Activated CD8-positive, alpha-beta memory T cell treated with anti-CD3 and anti-CD28 coated beads, Interleukin-2, amount 50 U/mL, for 1 hour (primary cell): Measurements from ENCODE around the gene NKD2.

ENCODE experiments used
- DNase-seq: peaks from one replicate; pipeline ENCODE4 v3.0.0-alpha.2; 2020; ENCODE audit errors: extremely low read depth

The NKD2 gene

DNA sequence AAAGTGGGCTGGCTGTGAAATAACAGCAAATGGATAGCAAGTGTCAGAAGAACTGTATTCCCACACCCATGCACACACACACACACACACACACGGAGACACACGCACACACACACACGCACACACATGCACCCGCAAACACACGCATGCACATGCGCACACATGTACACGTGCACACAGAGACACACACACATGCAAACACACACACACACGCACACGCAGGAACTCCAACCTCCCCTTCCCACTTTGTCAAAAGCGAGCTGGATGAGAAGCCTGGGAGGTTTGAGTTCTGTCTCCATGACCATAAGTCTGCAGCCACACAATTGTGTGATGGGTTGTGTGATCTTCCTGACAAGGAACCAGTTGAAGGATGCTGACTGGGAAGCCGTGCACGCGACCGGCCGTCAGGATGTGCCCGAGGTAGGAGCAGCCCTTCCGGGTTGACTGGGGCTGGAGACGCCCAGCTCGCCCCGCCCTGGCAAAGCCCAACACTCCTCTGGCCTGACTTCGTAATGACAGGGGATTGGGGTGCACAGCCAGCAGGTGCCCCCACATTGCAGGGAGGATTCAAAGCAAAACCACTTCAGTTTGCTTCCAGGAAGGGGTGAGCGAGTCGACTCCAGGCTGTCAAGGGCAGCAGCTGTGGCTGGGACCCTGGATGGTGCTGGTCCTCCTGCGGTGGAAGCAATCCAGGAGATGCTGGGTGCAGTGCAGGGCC, 29.3 kb upstream of the NKD2 start:
- no peak for DNase-seq

DNA sequence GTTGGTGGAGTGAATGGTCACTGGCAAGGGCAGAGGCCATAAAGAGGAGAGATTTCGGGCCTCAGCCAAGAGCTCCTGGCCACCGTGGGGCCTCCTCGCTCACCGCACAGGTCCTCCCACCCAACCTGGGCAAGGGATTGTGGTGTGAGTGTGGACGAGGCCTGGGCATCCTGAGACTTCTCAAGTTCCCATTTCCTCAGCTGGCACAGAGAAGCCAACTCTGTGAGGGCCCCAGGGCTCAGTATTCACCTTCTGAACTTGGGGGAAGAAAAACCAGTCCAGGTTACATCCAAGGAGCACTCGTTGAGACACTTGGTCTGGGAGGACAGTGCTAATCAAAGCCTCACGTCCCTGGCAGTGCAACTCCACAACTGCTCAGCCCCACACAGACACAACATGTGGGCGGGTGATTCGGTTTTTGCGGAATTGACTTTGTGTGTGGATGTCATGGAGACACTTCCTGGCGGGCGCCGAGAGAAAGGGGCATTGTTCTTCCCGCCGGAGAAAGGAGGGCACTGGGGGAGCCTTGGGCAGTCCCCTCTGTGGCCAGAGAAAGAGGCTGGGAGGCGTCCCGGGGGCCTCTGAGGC, 28.5 kb upstream of the NKD2 start:
- DNase-seq: no peak

DNA sequence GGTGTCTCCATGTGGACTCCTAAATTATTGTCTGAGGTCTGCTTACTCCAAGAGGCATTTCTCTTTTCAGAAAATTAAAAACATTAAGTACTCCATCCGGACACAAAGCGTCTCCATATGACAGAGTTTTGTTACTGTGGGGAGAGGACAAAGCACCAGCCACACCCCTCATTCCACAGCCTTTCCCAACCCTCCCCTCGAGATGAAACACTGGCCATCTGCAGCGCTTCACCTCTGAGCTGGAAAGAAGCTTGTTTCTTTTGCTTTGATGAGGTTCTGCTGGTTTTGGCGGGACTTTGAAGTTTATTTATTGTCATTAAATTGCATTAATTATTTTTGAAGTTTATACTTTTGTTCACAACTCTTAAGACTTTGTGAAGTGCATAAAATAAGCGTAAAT, 27.6 kb upstream of the NKD2 start:
- no peak for DNase-seq

DNA sequence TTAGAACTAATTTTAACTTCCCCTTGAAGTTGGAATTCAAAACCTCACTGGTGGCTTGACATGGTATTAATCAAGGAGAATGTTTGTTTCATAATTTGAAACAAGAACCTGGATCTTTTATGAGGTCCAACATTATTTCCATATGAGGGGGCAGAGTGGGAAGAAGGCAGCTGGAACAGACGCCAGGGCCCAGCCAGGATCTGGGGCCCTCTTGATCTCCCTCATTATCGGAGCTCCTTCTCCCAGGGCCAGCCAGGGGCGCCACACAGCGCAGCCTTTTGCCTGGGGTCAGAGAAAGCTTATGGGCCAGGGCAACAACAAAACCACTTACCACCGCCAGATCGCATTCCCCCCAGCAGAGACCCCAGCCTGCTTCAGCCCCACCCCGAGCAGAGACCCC, 27.1 kb upstream of the NKD2 start:
- DNase-seq: no peak

DNA sequence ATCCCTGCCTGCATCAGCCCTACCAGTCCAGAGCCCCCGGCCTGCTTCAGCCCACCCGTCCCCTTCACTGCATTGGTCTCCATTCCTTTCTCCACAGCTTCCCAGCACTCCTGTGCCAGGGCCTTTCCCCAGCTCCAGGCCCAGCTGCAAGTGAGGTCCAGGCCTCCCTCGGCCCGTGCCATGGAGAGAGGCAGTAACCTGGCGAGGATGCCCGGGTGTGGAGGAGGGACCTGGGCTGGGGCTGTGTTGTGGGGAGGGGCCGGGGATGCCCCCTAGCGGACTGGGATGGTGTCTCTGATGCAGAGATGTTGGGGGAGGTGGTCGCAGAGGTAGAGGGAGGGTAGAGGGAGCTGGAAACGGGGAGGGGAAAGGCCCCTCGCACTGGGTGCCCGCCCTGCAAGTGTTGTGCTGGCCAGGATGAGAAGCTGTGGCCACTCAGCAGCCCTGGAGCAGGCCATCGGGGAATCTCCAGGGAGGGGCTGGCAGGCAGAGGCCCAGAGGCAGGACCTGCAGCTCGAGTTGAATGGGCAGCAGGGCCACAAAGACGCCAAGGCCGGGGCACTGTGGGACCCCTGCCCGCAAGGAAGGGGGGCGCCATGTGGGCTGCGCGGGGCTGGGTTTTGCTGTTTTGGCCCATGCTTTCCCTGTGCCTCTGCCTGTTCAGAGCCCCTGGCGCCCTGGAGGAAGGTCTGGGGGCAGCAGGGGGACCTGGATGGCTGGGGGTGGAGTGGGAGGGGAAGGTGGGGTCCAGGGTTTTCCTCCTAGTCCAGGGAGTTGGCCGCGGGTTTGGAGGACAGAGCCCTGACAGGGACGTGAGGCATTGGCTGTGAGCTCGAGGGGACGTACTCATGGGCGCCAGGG, 26.0 kb upstream of the NKD2 start:
- DNase-seq: no peak

DNA sequence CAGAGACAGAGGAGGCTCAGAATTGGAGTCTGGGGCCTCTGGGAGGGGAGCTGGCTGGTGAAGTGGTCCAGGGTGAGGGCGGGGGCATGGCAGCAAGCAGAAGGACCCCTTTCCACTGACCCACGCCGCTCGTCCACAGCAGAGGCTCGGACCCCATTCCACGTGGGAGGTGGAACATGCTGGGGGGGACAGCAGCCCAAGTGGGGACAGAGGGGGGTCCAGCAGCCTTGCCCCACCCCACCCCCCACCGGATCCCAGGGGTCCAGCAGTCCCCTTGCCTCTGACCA, 25.4 kb upstream of the NKD2 start:
- no peak for DNase-seq

DNA sequence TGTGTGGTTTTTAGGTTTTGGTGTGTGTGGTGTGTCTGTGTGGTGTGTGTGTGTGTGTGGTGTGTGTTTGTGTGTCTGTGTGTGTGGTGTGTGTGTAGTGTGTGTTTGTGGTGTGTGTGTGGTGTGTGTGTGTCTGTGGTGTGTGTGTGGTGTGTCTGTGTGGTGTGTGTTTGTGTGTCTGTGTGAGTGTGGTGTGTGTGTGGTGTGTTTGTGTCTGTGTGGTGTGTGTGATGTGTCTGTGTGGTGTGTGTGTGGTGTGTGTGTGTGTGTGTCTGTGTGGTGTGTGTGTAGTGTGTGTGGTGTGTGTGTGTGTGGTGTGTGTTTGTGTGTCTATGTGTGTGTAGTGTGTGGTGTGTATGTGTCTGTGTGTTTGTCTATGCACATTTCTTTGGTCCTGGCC, 25.0 kb upstream of the NKD2 start:
- DNase-seq: no peak

DNA sequence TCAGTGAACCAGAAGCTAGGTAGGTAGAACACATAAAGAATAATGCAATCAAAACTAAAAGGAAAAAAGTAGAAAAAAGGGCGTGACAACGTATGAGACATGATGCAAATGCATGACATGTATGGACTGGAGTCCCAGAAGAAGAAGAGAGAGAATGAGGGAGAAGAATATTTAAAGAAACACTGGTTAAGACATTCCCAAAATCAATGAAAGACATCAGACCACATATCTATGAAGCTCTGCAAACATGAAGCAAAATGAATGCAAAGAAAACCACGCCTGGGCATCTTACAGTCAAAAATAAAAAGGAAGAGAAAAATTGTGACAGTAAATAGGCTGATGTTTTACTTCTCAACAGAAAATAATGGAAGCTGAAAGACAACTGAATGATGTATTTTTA, 23.8 kb upstream of the NKD2 start:
- no peak for DNase-seq

DNA sequence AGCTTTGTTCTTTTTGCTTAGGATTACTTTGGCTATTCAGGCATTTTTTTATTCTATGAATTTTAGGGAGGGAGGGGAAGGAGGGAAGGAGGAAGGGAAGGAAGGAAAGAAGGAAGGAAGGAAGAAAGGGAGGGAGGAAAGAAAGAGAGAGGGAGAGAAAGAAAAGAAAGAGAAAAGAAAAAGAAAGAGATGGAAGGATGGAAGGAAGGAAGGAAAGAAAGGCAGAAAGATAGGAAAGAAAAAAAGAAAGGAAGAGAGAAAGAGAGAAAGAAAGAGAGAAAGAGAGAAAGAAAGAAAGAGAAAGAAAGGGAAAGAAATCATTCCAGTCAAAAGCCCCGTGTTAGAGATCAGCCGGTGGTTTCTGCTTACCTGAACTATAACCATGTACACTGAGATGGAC, 20.8 kb upstream of the NKD2 start:
- no peak for DNase-seq

DNA sequence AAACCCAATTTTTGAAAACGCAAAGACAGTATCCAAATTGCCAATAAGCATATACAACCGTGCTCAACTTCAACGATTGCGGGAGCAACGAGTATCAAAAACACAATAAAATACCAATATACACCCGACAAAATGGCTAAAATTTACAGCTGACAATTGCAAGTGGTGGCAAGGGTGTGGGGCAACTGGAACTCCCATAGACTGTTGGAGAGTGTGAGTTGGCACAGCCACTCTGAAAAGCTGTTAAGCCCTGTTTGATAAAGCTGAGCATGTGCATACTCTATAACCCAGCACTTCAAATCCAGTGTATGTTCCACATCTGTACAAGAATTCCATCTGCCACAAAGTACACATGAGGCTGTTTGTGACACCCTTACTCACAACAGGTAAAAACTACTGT, 20.3 kb upstream of the NKD2 start:
- no peak for DNase-seq

DNA sequence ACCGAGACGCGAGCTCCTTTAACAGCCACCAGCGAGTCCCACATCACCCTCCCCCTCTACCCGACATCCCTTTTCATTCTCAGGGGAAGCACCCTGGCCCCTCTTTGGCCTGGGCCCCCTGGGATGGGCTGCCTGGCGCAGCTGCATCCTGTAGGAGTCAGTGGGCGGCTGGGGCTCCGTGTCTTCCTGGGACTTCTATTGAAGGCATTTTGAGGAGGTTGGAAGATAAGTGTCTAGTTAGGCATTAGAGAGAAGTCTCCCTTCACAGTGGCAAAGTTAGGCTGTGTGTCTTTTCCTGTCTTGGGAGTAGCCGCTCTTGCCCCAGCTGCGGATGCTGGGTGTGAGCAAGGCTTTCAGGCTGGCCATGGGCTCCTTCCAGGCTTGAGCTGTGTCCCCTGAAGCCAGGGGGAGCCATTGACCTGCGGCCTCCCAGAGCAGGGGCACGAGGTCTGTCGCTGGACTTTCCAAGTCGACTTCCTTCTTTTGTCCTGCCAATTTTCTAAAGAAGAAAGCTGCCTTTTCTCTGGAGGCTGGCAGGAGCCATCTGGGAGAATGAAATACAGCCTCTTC, 18.6 kb upstream of the NKD2 start:
- DNase-seq: no peak

DNA sequence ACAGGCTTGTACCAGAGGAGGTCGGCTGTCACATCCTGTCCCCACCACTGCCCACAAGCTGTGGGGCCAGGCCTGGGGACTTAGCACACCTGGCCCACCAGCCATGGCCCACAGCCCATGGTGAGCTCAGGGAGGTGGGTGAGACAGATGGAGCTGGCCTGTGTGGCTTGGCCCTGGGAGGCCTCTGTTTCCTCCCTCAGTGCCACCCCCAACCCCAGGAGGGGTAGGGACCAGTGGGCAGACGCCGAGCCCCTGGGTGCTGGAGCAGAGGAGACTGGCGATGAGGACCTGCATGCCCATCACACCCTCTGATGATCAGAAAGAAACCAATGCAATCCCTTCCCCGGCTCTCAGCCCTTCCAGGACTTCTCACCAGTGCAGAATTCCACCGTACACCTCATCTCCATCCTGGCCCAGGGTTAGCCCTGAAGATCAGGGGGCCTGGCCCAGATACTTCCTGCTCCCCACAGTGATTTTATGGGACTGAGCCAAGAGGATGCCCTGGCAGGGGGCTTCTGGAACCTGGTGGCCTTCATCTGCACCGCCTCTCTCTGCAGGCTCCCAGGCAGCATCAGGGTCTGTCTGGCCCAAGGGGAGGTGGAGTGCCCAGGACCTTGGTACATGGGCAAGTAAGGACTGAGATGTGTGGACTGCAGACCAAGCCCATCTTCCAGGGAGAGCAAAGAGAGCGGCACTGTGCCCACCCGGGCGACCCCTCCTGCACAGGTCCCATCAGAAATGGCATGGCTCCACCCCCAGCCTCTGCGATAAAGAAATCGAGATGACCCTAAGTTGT, 16.9 kb upstream of the NKD2 start:
- DNase-seq: no peak

DNA sequence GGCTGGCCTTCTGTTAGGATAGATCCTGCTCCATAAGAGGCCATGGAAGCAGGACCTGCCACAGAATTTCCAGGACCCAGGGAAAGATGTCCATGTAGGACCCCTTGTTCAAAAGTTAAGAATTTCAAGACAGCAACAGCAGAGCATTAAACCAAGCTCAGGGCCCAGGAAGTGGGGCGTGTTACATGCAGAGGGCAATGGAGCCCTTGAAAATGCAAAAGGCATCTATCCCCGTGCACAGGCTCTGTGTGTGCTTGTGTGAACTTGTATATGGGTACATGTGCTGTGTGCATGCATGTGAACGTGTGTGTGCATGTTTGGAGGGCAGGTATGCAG, 14.4 kb upstream of the NKD2 start:
- DNase-seq: no peak

DNA sequence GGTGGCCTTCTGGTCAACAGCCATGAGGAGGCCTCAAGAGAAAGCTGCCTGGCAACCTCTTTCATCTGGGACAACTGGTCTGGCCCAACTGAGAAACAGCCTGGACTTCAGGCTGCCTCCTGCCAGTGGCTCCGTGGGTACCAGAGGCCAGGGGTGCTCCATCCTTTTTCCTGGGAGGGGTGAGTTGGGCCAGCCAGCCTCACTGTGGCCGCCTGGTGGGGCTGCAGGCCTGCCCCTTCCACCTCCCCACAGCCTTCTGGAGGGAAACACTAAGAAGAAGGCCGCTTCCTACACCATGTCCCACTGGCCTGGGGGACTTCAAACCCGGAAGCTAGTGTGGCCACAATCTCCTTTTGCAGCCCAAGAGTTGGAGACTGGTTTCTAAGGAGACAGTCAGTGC, 13.8 kb upstream of the NKD2 start:
- DNase-seq: no peak

DNA sequence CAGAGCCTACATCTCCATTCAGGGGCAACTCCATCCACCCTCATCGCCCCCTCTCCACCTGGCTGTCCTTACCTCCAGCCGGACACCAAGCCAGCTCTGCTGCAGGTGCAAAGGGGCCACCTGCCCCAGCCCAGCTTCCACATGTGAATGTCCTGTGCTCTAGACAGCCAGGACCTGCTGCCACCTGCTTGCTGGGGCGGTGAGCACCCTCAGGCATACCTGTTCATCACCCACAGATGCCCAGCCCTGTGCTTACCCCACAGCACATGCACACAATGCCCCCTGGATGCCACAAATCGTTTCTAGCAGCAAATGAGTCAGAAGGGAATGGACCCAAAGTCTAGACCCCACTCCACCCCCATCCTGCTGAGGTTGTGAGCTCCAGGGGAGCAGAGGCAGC, 13.3 kb upstream of the NKD2 start:
- DNase-seq: no peak

DNA sequence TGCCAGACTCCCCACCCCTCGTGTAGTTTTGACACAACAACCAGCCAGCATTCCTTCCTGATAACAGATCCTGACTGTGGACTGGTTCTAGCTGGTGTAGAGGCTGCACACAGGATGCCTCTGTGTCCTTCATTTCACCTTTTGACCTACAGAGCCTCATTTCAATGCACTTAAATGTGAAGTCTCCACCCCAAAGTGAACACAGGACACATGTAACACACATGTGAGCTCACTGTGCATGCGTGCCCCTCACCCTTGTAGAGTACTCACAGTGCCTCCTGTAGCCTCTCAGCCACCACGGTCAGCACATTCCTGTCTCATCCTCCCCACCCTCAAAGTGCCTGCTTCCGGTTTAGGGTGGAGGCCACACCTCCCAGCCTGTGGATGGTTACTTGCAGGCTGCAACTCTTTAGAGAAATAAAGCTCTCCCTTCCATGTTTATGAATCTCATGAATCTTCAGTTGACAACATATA, 11.6 kb upstream of the NKD2 start:
- DNase-seq: no peak

DNA sequence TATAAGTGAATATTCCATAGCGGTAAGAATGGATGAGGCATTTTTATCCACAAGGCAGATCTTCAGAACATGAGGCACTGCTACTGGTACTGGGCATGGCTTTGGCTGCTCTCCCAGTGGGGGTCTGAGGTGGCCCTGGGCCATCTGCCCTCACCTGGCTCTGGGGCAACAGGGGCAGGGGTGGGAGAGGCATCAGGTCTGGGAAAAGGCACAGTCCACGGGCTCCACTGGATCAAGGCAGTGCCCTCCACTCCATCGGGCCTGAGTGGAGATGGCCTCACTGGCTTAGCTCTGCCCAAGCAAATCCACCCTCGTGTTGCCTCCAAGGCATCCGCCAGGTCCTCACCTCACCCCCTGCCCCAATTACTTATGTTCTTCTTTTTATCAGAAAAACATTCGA, 10.9 kb upstream of the NKD2 start:
- DNase-seq: no peak

DNA sequence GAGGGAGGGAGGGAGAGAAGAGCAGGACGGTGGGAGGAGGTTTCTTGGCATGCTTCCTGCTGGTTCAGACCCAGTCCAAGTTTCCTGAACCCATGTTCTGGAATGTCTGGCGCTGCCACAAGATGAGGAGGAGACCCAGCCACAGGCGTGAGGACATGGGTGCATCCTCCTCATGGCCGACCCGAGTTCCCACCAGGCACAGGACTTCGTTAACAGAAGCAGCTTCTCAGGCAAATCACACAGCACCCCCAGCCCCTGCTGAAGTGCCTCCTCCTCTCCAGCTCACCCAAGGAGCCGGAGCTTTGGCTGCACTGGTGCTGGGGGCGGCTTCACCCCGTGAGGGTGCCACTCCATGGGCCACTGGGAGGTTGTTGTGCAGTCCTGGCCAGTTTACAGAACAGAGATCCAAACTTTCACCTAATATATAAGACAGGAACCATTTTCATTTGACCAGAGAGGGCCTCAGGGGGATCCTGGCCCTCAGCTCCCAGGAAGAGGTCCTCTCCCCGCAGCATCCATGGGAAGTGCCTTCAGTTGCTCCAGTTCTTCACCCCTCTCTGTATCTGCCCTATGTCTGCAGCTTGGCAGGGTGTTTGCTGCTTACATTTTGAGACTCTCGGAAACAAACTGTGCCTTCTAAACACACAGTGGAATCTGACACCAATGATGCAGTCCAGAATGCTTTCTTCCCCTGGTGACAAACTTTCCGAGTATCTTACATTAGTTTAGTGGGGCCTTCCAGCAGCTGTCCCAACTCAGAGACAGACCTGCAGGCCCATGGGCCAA, 10.2 kb upstream of the NKD2 start:
- no peak for DNase-seq

DNA sequence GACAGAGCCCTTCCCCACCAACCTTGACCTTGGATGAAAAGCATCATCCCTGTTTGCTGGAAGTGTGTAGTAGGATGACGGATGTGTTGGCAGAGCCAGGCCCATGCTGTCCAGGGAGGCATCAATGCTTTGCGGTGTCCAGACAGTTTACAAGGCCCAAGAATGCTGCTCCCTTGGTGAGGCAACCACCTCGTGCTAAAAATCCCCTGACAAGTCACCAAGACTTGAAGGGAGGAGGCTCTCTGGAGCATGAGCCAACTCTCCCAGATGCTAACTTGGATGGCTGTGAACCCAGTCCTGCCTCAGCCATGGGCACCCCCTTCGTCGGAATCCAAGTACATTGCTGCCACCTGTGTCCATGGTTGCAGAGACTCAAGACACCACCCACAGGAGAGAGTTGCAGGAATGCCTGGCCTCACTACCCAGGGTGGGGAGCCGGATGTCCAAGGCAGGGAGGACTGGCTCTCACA, 9.5 kb upstream of the NKD2 start:
- no peak for DNase-seq

DNA sequence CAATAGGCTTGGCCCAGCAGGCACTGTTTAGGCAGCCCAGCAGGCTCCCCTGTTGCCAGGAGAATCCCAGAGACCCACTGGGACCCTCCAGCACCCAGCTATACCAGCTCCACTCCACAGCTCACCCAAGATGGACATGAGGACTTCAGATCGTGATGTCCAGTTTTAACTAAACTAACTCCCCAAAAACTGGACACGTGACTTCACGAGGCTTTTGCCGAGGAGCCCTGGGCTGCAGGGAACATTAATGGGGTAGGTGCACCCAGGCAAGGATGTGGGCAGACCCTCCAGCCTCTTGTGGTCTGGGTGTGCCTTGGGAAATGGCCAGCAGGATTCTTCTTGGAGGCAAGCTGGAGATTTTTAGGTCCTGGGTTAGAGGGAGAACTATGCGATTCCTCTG, 8.9 kb upstream of the NKD2 start:
- no peak for DNase-seq

DNA sequence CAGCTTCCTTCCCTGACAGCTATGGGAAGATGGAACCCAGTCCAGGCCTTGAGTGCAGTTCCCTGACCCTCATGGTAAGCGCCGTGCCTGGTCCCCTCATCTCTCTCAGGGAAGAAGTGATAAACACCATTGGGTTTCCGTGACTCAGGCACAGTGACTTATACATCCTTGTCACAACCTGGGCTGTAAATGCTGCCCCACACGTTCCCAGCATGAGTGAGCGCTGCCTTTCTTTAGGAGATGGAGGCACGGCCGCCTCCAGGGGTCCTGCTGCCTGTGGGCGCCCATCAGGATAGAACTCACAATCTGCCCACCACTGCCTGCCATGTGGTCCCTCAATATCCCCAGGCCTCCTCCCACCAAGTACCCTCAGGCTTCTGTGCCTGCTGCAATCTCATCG, 8.3 kb upstream of the NKD2 start:
- DNase-seq: no peak
